T follicular helper cell (primary cell): ENCODE data around the gene LRP2BP.
"Not testable (repeated sequence)": the region's sequence is repeated elsewhere in the genome, so short reads cannot be mapped to it uniquely, and the experiment has no call there.

Source experiments
- DNase-seq: peaks from one replicate; pipeline ENCODE4 v3.0.0-alpha.2; 2020; ENCODE audit warnings: low read depth

LRP2BP gene

DNA sequence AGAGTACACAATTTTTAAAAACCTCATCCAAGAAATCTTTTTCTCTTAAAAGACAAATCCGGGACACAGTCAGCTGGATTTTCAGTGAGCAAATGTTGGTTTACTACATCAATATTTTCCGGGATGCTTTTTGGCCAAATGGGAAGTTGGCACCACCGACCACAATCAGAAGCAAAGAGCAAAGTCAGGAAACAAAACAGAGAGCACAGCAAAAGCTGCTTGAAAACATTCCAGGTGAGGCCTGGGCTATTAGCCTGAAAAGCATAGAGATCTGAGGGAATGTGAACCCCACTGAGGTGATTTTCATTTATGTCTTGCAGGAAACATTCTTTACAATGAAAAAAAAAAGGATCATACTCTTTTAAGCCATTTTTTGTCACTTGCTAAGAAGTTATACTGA is 33.9 kb downstream of the LRP2BP start:
- DNase-seq: no peak

DNA sequence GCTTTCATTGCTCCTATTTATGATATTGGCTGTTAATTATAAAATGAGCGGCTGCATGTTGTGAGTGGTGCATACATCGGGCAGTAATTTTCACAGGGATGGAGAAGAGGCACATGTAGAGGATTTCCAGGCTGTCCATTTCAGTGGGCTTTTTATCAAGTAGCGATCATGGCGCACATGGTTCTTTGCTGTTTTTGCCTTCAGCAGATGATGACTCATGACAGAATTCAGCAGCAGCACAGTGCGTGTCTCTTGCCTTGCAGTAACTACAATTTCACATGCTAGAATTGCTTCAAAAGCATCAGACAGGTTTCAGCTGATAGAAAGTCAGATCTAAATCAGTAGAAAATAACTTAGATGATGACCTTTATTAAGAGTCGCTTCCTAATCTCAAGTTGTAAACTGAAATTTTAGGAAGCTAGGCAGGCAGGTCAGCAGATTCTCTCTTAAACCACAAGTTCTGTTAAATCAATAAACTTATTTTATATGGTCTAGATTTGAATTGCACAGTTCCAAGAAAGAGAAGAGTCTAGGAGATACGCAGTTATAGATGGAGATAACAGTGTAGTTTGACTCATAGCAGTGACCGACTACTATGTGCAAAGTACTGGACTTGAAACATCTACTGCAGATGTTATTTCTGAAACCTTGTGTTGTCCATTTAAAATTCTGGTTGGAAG is 35.8 kb downstream of the LRP2BP start:
- DNase-seq: no peak

DNA sequence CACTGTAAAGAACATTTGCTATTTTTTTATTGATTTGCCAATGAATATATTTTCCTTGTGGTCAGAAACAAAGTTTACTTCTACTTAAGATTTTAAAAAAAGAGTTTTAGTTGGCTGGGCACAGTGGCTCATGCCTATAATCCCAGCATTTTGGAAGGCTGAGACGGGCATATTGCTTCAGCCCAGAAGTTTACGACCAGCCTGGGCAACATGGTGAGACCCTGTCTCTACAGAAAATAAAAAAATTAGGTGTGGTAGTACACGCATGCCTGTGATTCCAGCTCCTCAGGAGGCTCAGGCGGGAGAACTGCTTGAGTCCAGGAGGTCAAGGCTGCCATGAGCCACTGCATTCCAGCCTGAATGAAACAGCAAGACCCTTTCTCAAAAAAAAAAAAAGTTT is 36.8 kb downstream of the LRP2BP start:
- no peak for DNase-seq

DNA sequence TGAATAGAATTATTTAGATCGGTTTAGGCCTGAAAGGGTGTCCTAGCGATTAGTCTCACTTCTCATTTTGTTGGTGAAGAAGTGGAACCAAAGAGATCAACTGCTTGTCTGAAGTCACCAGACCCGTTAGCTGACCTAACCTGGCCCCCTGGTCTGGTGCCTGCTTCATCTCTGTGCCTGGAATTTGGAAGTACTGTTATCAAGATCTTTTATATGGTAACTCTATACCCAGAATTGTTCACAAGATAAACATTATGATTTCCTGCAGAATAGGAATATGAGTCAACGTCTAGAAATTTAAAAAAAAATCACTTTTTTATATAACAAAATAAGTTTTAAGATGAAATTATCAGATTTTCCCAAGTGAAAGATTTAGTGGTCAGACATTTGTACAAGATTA is 37.2 kb downstream of the LRP2BP start:
- no peak for DNase-seq

DNA sequence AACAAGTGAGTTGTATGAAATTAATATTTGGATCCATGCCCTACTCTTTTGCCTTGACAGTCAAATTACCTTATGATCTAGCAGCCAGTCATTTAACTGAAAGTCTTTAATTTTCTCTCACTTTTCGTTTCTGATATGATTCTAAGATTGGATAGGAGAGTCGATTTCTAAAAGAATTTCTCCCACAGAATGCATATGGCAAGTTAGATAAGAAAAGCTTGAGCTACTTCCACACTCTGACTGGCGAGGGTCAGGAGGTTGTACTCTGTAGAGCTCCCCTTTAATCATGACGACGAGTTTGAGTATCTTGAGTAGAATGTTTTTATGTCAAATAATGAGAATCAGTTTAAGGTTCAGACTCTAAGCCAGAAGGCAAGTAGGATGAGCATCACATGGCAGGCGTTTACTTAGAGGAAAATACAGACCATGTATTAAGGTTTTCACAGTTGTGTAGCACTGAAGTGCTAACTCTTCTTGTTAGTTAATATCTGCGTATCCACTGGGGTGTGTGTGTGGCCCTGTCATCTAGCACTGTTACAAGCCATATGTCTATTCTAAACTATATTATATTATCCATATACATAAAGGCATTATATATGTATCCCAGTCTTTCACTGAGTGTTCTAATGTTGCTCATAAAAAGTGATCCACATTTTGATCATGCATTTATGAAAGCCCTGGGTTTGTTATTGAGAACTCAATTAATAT is 37.8 kb downstream of the LRP2BP start:
- no peak for DNase-seq

DNA sequence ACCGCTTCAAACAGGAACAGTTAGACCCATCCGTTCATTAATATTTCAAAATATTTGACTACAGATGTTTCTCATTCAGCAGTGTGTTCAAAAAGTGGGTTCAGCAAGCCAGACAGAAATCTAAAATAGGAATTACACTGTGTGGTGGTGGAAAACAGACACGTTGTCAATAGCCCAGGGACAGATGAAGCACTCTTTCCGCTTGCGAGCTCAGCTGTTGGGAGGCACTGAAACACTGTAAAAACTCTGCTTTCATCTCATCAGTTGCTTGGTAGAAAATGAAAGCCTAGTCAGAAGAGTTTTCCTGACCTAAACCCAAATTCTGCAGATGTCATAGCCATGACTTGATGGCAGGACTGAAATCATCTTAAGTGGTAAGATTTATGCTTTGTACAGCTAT is 38.5 kb downstream of the LRP2BP start:
- no peak for DNase-seq

DNA sequence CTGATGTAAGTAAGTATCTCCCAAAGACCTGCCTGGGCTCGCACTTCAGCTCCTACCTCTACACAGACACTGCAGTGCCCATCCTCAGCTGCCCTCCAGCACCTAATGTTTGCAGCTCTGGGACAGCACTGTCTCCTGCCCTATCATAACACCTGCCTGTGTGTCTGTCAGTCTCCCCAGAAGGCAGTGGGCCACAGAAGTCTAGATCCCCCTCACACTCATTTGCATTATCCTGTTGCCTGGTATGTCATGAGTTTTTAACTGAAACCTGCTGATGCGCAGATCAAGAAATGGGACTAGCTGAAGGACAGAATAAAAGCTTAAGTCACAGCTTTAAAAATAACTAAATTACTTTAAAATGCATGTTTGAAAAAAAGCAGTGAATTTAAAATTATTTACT is 43.0 kb downstream of the LRP2BP start:
- DNase-seq: no peak

DNA sequence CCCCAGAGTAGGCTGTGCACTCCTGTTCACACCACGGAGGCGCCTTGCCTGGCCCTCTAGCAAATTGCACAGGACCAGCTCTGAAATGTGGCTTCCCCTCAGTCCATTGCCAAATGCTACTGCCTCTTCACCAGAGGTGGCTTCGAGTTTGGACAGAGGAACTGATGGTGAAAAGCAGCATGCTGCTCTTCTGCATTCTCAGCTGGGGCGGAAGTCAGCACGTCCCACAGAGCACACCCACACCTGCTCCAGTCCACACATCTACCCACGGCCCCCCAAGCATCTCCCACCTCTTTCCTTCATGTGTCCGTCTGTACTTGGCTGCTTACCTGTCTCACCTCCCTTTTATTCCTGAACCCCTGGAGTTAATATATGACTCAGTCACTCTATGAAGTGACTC is 43.5 kb downstream of the LRP2BP start:
- no peak for DNase-seq

DNA sequence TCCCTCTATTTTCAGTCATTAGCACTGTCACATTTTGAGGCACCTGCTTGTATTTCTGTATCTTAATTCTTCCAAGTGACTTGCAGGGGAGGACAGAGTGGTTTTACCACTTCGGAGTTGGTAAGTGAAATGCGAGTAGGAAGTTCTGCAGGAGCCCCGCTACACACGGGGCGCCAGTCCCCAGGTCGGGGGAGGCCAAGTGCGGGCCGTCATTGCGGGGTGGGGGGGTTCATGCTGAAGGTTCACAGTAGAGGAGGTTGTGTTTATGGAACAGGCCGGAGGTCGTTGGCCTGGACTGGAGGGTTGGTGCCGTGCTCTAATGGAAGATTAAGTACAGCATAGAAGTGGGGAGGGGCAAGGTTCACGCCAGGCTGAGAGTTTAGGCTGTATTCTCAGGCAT is 44.0 kb downstream of the LRP2BP start:
- no peak for DNase-seq

DNA sequence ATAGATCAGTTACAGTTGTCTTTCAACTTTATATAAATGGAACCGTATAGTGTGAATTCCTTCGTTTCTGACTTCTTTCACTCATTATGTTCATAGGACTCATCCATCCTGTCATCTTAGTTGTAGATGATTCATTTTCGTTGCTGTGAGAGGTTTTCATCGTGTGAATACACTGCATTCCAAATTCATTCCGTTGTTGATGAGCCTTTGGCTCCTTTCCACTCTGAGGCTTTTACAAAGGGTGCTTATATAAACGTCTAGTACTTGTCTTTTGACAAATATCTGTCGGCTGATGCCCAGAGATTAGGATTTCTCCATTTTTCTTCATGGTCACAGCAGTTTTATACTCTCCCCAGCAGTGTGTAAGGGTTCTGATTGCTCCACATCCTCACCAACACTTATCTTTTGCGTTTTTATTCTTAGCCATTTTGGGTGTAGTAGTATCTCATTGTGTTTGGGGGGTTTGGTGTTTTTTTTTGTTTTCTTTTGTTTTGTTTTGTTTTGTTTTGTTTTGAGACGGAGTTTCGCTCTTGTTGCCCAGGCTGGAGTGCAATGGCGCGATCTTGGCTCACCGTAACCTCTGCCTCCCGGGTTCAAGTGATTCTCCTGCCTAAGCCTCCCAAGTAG is 48.6 kb downstream of the LRP2BP start:
- DNase-seq: no peak

DNA sequence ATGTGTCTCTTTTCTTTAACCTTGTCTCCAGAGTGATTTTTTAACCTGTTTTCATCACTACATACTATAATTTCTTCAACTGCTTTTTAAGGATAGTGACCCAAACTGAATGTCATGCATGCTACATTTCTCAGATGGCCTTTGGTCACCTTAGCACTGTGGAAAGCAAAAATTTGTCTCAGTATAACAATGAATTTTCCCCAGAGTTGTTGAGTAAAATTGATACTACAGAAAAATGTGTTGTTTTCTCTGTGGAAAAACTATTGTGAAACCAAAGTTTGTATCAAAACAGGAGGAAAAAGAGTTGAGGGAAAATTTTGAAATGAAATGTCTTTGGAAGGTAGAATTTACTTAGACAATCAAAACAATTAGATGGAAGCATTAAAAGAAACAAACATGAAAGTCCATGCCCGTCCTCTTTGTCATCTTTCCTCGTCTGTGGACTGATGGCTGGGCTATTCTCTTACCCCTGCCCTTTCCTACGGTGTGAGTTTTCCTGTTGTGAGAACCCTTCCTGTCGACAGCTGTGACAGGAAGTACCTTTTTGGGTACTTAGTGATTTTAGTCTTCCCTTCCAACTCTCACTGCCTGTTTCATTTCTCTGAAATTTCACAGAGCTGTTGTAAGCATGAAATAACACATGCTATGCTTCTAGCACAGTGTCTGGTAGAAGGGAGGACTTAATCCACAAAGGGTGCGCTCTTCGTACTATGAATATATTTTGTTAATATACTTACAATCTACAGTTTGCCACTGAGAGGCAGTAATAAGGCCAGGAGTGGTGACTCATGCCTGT is 50.8 kb downstream of the LRP2BP start:
- no peak for DNase-seq

DNA sequence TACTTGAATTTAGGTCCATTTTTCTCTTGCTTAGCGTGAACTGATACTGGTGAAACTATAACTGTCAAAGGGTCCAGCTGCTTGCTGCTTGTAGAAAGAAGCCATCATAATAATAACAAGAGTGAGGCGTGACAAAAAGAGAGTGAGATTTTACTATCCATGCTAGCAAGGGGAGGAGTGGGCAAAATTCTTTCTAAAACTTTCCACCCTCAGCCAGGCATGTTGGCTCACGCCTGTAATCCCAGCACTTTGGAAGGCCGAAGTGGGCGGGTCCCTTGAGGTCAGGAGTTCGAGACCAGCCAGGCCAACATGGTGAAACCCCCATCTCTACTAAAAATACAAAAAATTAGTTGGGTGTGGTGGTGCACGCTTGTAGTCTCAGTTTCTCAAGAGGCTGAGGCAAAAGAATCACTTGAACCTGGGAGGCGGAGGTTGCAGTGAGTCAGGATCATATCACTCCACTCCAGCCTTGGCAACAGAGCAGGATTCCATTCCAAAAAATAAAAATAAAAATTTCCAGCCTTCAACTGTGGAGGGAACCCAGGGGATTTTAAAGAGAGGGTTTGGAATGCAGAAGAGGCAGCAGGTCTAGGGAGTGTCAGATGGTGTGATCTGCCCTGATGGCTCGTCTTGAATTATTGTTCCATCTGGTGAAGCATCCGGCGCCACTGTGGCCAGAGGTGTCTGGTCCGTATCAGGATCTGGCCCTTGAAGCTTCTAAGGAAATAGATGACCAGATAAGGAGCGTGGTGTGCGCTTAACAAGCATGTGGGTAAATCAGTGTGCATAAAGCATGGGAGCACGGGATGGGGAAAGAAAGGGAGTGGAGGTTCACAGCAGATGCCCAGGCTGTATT is 51.8 kb downstream of the LRP2BP start:
- DNase-seq: no peak

DNA sequence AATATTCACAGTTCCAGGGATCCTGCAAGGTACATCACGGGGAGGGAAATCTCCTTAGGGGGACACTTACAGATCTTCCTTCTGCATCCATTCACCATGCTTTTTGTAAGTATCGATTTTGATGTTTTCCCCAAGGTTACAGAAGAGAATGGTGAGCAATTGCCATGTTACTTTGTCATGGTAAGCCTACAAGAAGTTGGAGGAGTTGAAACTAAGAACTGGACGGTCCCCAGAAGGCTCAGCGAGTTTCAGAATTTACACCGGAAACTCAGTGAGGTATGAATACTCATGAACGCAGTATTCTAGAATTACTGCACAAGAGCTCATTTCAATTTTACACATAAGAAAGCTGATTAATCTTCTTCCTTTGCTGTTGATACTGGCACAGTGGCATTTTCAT is 53.9 kb downstream of the LRP2BP start:
- DNase-seq: no peak

DNA sequence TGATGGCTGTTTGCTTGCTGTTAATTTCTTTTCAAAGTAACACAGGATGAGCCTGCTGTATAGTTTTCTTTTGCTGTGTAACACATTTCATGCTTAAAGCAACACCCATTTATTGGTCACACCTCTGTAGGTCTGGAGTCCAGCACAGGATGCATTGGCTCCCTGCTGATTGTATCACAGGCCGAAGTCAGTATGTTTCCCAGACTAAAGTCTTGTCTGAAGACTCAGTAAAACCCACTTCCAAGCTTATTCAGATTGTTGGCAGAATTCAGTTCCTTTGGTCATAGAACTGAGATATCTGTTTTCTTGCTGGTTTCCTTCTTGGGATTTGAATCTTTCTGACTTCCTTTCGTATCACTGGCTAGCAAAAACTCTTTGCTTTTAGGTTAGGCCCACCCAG is 54.3 kb downstream of the LRP2BP start:
- no peak for DNase-seq

DNA sequence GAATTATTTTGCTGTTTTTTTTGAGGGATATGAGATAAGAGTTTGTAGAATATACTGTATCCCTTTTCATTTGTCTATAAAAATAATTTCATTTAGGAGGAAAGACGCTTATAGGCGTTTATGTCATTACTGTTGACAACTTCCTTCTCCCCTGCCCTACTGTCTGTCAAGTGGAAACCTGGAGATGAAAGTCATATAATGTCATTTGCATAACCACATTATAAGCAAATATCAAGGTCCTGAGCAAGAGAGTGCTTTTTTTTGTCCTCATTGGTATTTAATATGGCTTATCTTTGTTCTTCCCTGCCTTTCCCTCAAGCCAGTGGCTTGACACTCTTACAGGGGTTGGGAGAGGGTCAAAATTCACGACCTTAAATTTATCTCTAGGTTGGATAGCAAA is 55.8 kb downstream of the LRP2BP start:
- DNase-seq: no peak

DNA sequence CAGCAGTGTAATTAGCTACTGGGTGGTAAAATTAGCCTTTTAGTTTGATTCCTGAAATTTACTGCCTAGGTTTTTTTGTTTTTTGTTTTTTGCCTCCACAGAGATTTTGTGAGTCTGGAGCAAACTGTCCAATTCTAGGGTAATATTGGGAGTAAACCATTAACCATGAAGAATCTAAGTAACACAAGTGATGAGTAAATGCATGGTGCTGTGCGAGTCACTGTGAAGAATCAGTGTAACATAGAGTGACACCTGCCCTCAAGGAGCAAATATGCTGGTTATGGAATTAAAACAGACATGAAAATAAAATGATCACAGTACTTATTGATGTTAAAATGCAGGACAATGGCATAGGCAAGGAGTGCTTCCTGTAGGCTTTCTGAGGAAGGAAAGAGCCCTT is 60.1 kb downstream of the LRP2BP start:
- no peak for DNase-seq

DNA sequence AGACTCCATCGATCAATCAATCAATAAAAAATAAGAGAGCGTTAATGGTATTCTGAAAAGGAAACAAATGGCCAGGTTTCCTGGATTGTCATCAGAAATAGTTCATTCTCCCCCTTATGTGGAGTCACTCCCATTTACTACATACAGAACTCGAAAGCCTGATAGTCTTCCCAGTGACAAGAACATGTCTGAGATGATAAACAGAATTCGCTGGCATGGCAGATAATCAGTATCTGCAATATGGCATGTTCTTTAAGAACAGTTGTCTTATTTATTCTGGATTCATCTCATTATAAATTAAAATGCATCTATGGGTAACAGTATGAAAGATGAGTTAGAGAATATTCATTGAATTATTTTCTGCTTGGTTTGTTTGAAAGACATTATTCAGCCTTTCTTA is 61.4 kb downstream of the LRP2BP start:
- no peak for DNase-seq

DNA sequence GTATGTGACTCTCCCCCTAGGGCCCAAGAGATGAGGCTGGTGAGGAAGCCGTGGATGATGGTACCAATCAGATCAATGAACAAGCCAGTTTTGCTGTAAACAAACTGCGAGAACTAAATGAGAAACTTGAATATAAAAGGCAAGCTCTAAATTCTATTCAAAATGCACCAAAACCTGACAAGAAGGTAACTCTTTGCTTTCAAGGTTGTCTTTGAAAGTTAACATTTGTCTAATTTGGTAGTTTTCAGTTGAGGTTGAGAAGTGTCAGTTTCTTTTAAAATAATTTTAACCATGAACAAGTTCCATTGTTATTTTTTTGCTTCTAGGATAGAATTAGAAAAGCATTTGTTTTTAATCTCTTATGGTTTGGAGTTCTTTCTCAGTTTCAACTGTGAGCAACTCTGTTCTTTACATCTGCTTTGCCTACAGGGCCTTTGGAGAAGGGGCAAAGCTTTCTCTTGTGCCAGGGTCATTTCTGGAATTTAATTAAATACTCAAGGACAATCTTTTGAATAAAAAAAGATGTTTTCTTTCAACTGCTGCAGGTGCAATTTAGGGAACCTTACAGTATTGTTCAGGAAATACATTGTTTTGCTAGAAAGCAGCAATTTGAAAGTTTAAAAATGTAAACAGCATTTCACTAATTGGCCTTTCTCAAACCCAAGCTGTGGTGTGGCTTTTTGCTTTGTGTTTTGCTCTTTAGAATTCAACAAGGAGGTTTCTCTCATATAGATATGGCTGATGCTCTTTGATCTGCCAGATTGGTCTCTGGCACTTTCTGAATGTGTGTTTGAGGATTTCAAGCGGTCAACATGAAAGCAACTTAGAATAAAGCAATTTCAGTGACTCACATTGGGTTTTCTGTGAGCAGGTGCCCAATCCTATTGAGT is 62.9 kb downstream of the LRP2BP start:
- DNase-seq: no peak

DNA sequence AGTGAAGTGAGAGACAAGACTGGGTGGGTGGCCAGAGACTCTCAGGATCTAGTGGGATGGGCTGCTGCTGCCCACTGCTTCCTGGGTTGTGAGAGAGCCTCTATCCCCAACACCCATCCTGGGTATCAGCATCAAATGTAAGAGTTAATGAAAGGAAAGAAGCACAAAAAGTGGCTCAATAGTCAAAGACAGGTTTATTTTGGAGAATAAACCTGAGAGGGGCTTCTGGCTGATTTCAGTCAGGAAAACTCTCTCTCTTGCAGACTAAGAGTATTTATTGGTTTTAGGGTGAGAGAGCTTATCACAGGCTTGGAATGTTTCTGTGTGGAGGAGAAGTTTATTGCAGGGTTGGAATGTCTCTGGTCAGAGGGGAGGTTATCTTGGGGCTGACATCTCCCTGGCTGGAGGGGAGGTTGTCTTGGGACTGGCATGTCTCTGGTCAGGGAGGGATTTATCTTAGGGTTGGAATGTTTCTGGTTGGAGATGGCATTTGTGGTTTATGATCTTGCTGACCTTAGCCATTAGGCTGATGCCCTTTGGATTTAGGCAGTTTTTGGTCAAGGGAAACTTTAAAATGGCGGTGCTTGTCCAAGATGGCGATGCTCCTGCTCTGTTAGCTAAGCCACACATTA is 65.7 kb downstream of the LRP2BP start:
- not testable (repeated sequence) for DNase-seq

DNA sequence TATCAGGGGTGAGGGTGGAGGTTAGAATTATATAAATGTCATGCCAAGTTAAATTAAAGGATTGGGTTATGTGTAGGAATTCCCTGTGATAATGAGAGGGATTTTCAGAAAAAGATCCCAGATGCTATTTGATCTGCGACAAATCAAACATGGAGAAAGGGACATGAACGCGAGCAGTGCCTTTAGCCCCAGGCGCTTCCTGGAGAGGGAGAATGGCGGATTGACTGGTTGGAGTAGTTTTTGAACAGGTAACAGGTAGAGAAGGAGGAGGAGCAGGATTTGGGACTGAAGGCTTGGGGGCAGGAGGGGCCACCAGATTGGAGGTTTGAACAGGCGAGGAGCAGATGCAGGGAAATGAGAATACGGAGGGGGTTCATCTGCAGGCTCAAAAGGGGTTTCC is 67.1 kb downstream of the LRP2BP start:
- no peak for DNase-seq
